Right atrium auricular region (tissue), 2 donors: ENCODE data around the gene FGF7. TPM values are rescaled to one million over a fixed set of nuclear protein-coding genes. Genes with fewer than 3 reads are reported as not detected.
A peak's percentile ranks its signal among the peaks of the same experiment; 100 is the strongest.

ENCODE experiments used
- DNase-seq: peaks from one replicate; pipeline ENCODE4 v3.0.0-alpha.2; 2019; ENCODE audit warnings: low spot score
- H3K27ac ChIP-seq, 2 donors: fragments of 200-600 bp; sonication (generic); 1 replicate in 1 of 2; 2 replicates in 1 of 2; pipeline ENCODE4 v1.5.1; 2016 to 2019
- H3K27me3 ChIP-seq, 2 donors: fragments of 200-600 bp; sonication (generic); one replicate each; pipeline versions ENCODE4 v1.5.1 to v1.6.0; 2017 to 2019
- H3K36me3 ChIP-seq: fragments of 200-600 bp; sonication (generic); one replicate; pipeline ENCODE4 v1.5.1; 2016
- H3K4me1 ChIP-seq, 2 donors: fragments of 200-600 bp; sonication (generic); one replicate each; pipeline versions ENCODE4 v1.5.1 to v1.6.0; 2017 to 2019
- H3K4me3 ChIP-seq, 2 donors: fragments of 200-600 bp; sonication (generic); 1 replicate in 1 of 2; 2 replicates in 1 of 2; pipeline ENCODE4 v1.5.1; 2017 to 2019; ENCODE audit warnings: mild to moderate bottlenecking in 1 of 2, moderate library complexity in 1 of 2
- H3K9me3 ChIP-seq, 2 donors: fragments of 200-600 bp; sonication (generic); one replicate each; pipeline ENCODE4 v1.5.1; 2019
- CTCF ChIP-seq, 2 donors: fragments of 200-600 bp; sonication (generic); IDR thresholded peaks; one replicate each; pipeline ENCODE4 v1.5.1; 2019; ENCODE audit warnings: antibody characterized with exemption in 2 of 2
- total RNA-seq, 2 donors: library from RNA; depleted of rRNA; stranded (reverse); fragments of >200 nt; gene quantifications; one replicate each; pipeline ENCODE4 v1.1.0, GENCODE V29; 2016

FGF7 gene
- total RNA-seq, 2 donors from 2014 or later: 27.2 to 28.5 TPM

DNA sequence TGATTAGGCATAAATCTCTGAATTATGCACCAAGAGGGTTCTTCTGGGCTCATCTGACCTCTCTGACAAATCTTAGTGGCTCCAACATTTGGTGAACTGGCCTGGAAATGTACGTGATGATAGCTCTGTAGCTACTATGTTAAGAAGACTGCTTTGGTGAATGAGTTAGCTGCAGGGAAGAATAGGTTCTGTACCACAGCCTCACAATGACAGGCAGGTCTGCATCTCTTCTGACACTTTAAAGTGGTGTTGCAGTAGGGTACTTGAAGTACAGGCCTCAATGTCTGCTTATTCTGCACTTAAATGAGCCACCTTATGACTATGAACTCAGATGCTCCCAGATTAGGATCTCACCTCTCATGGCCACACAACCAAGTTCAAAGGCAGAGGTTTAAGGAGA, 7.0 kb downstream of the FGF7 start:
- no peak overlapping the region for H3K4me3 ChIP-seq
- no peaks in the 10 kb centered on the region for H3K27me3 ChIP-seq
- no peak for TF ChIP-seq CTCF (IDR thresholded peaks at IDR 0.05)
- DNase-seq: no peak
- no peaks in the 10 kb centered on the region for H3K9me3 ChIP-seq
- H3K4me1 ChIP-seq: peaks cover 0 to 25% of the 10 kb centered on the region in 2 donors
- H3K27ac ChIP-seq: peak overlapping the region; percentile 64 to 86
- no peaks in the 10 kb centered on the region for H3K36me3 ChIP-seq

GRCh38 chr15:49435174-49435573, 12.1 kb downstream of the FGF7 start:
- peak overlapping the region in 1 of 2 donors; percentile 38 for H3K27ac ChIP-seq
- DNase-seq: no peak
- H3K36me3 ChIP-seq: no peaks in the 10 kb centered on the region
- H3K4me1 ChIP-seq: peaks cover 0 to 48% of the 10 kb centered on the region in 2 donors
- H3K27me3 ChIP-seq: no peaks in the 10 kb centered on the region
- no peak overlapping the region for H3K4me3 ChIP-seq
- H3K9me3 ChIP-seq: no peaks in the 10 kb centered on the region
- TF ChIP-seq CTCF (IDR thresholded peaks at IDR 0.05): no peak

- no peak for TF ChIP-seq CTCF (IDR thresholded peaks at IDR 0.05)
- no peak overlapping the region for H3K27ac ChIP-seq
- H3K27me3 ChIP-seq: no peaks in the 10 kb centered on the region
- H3K4me3 ChIP-seq: no peak overlapping the region
- no peak for DNase-seq
- H3K9me3 ChIP-seq: no peaks in the 10 kb centered on the region
- peaks cover 0 to 45% of the 10 kb centered on the region in 2 donors for H3K4me1 ChIP-seq
- H3K36me3 ChIP-seq: no peaks in the 10 kb centered on the region
Measured at GRCh38 chr15:49436751-49437150, 13.7 kb downstream of the FGF7 start.

DNA sequence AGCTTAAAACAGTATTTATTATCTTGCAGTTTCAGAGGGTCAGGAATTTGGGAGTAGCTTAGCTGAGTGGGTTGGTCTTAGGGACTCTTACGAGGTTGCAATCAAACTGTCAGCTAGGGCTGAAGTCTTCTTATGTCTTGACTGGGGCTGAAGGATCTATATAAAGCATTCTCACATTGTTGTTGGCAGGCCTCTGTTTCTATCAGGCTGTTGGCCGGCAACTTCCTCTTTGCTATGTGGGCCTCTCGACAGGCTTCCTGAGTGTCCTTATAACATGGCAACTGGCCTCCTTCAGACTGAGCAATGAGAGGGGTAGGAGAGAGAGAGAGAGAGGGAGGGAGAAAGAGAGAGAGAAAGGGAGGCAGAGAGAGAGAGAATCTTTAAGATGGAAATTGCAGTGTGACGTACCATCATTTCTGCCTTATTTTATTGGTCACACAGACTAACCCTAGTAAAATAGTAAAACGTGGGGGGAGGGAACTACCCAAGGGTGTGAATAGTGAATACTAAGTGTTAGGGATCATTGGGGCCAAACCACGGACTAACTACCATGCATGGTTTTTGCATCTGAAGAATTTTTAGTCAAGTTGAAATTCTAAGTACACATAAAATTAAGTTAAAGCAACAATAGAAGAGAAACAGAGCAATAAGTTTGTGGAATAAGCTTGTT, 16.1 kb downstream of the FGF7 start:
- no peak for DNase-seq
- peaks cover 0 to 45% of the 10 kb centered on the region in 2 donors for H3K4me1 ChIP-seq
- H3K36me3 ChIP-seq: no peaks in the 10 kb centered on the region
- no peak overlapping the region for H3K4me3 ChIP-seq
- no peak for TF ChIP-seq CTCF (IDR thresholded peaks at IDR 0.05)
- no peaks in the 10 kb centered on the region for H3K27me3 ChIP-seq
- H3K27ac ChIP-seq: peak overlapping the region; percentile 51 to 75
- H3K9me3 ChIP-seq: no peaks in the 10 kb centered on the region

DNA sequence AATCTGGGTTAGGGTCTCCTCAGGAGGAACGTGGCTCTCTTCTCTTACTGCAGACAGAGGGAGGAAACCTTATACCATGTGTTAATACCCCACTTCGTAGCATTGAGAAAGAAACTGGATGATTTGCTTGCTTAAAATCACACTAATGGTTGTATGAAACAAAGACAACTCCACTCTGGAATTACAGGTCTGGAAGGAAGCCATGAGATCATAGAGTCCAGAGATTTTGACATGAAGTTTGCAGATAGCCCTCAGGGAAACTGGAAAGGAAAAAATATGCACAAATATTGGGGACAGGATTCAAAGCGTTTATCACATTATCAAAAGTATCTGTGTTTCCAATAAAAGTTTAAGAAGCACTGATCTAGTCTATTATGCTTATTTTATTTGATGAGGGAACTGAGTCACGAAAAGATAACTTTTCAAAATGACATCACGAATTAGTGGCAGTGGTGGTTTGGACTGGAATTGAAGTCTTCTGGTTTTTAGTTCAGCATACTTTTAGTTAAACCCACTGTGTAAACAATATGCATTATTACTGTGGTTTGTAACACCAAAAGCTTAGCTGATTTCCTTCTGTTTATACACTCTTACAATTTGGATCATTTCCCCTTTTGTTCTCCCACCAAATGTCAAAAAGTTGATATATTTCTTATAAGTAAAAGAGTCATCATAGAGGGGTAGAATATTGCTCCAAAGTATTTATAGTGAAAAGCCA, 16.8 kb downstream of the FGF7 start:
- DNase-seq: no peak
- no peaks in the 10 kb centered on the region for H3K9me3 ChIP-seq
- H3K36me3 ChIP-seq: no peaks in the 10 kb centered on the region
- no peak overlapping the region for H3K4me3 ChIP-seq
- peak overlapping the region; percentile 51 to 75 for H3K27ac ChIP-seq
- no peak for TF ChIP-seq CTCF (IDR thresholded peaks at IDR 0.05)
- no peaks in the 10 kb centered on the region for H3K27me3 ChIP-seq
- H3K4me1 ChIP-seq: peaks cover 0 to 45% of the 10 kb centered on the region in 2 donors
